ENCODE measurements around the gene RASA3. TPM values are rescaled to one million over a fixed set of nuclear protein-coding genes. Genes with fewer than 3 reads are reported as not detected.

Gene RASA3
- total RNA-seq, 2 experiments from 2014 or later: 3.6 to 17.9 TPM

DNA sequence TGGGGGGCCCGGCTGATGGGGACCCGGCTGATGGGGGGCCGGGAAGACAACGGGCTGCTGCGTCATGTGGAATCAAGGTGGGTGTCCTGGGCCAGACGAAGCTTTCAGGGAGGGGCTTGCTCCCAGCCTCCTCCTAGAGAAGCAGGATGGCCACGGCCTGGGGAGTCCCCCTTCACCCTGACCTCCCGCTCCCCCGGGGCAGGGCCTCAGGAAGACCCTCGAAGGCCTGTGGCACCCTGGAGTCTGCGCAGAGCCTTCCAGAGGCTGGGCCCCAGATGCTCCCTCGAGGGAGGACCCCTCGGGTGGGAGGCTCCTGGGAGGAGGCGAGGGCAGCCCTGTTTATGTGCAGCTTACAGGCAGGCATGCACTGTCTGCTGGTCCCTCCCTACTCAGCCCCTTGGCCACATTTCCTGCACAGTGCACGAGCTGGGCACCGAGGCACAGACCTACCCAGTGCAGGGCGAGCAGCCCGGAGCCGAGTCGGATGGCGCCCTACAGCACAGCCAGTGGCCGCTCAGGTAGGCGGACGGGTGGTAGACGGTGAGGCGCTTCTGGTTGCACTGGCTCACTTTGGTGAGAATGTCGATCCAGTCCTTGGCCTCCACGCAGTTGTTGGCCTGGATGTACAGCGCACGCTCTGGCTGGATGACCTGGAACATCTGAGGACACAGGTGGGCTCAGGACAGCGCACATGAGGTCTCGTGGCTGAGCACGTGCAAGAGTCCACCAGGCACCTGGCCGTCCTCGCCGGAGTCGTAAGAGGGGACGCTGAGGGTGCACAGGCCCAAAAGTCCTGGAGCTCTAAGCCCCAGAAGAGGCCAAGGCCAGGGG lies 136.1 kb downstream of the RASA3 start:
- Histone ChIP-seq H3K9me3 (ENCODE audit: low read length) (no peaks in the 10 kb centered on the region), H2AFZ (ENCODE audit: low read length) (no peak overlapping the region), H3K4me1 (ENCODE audit: insufficient read depth, low read length, poor library complexity, severe bottlenecking) (no peaks in the 10 kb centered on the region), H4K20me1 (ENCODE audit: insufficient read depth, low read length) (no peaks in the 10 kb centered on the region), H3K4me2 (ENCODE audit: low read length) (no peak overlapping the region), H3K4me3 (ENCODE audit: low read depth, low read length, poor library complexity, severe bottlenecking) (no peak overlapping the region), H3K36me3 (ENCODE audit: insufficient read depth, low read length) (no peaks in the 10 kb centered on the region), H3K9me2 (ENCODE audit: insufficient read depth, low read length) (no peaks in the 10 kb centered on the region), H3K79me2 (ENCODE audit: insufficient read depth, low read depth, low read length) (no peaks in the 10 kb centered on the region), H3K27ac (ENCODE audit: low read depth, low read length, poor library complexity, severe bottlenecking) (no peak overlapping the region)
- DNase-seq (ENCODE audit: low spot score): no peak
- CTCF ChIA-PET (ENCODE audit: unreplicated experiment): no interaction called here
- no TSS peak for BruUV-seq (replicated peaks)
- TF ChIP-seq, protein P1, sequence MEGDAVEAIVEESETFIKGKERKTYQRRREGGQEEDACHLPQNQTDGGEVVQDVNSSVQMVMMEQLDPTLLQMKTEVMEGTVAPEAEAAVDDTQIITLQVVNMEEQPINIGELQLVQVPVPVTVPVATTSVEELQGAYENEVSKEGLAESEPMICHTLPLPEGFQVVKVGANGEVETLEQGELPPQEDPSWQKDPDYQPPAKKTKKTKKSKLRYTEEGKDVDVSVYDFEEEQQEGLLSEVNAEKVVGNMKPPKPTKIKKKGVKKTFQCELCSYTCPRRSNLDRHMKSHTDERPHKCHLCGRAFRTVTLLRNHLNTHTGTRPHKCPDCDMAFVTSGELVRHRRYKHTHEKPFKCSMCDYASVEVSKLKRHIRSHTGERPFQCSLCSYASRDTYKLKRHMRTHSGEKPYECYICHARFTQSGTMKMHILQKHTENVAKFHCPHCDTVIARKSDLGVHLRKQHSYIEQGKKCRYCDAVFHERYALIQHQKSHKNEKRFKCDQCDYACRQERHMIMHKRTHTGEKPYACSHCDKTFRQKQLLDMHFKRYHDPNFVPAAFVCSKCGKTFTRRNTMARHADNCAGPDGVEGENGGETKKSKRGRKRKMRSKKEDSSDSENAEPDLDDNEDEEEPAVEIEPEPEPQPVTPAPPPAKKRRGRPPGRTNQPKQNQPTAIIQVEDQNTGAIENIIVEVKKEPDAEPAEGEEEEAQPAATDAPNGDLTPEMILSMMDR (conservative IDR thresholded peaks at IDR 0.05; ENCODE audit: low read length): no peak
- TF ChIP-seq EZH2phosphoT487 (IDR thresholded peaks at IDR 0.05; ENCODE audit: borderline replicate concordance, low read depth, low read length): no peak
- intact Hi-C loops (cut with micrococcal nuclease; ENCODE audit: unreplicated experiment): no loop called here
- POLR2A ChIA-PET: no interaction called here

DNA sequence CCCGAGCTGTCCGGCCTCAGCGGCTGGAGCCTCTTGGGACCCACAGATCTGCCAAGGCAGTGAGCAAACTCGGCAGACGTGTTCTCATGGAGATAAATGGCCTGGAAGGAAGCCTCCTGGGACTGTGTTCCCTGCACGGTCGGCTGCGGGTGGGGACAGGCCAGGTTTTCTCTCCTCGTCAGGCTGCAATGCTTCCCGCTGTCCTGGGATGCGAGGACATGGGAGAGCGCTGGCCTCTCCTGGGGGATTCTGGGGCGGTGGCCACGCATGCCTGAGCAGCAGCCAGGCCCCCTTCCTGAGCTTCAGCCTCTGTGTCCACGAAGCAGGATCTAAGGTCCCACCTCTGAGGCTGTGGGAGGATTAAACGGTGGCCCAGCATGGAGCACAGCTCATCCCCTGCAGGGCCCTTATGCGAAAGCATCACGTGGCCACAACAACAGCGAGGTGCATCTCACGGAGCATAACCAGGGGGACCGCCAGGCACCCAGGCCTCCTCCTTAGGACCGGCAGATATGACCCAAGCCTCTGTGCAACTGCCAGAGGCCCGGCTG lies 137.3 kb downstream of the RASA3 start:
- H2AFZ ChIP-seq (ENCODE audit: low read length): no peak overlapping the region
- DNase-seq (ENCODE audit: low spot score): no peak
- H4K20me1 ChIP-seq (ENCODE audit: insufficient read depth, low read length): no peaks in the 10 kb centered on the region
- no TSS peak for BruUV-seq (replicated peaks)
- H3K36me3 ChIP-seq (ENCODE audit: insufficient read depth, low read length): peaks cover 6% of the 10 kb centered on the region
- ChIA-PET POLR2A (no interaction called here), CTCF (ENCODE audit: unreplicated experiment) (no interaction called here)
- no peak overlapping the region for H3K27ac ChIP-seq (ENCODE audit: low read depth, low read length, poor library complexity, severe bottlenecking)
- TF ChIP-seq EZH2phosphoT487 (IDR thresholded peaks at IDR 0.05; ENCODE audit: borderline replicate concordance, low read depth, low read length): no peak
- TF ChIP-seq, protein P1 (conservative IDR thresholded peaks at IDR 0.05; ENCODE audit: low read length): no peak
- no peak overlapping the region for H3K4me3 ChIP-seq (ENCODE audit: low read depth, low read length, poor library complexity, severe bottlenecking)
- H3K9me2 ChIP-seq (ENCODE audit: insufficient read depth, low read length): no peaks in the 10 kb centered on the region
- H3K4me1 ChIP-seq (ENCODE audit: insufficient read depth, low read length, poor library complexity, severe bottlenecking): no peaks in the 10 kb centered on the region
- H3K9me3 ChIP-seq (ENCODE audit: low read length): no peaks in the 10 kb centered on the region
- H3K4me2 ChIP-seq (ENCODE audit: low read length): no peak overlapping the region
- intact Hi-C loops (cut with micrococcal nuclease; ENCODE audit: unreplicated experiment): no loop called here
- H3K79me2 ChIP-seq (ENCODE audit: insufficient read depth, low read depth, low read length): no peaks in the 10 kb centered on the region
